ENCODE measurements around the gene POMT2.
A peak's percentile ranks its signal among the peaks of the same experiment; 100 is the strongest.
"Not testable (repeated sequence)": the region's sequence is repeated elsewhere in the genome, so short reads cannot be mapped to it uniquely, and the experiment has no call there.

The POMT2 gene

DNA sequence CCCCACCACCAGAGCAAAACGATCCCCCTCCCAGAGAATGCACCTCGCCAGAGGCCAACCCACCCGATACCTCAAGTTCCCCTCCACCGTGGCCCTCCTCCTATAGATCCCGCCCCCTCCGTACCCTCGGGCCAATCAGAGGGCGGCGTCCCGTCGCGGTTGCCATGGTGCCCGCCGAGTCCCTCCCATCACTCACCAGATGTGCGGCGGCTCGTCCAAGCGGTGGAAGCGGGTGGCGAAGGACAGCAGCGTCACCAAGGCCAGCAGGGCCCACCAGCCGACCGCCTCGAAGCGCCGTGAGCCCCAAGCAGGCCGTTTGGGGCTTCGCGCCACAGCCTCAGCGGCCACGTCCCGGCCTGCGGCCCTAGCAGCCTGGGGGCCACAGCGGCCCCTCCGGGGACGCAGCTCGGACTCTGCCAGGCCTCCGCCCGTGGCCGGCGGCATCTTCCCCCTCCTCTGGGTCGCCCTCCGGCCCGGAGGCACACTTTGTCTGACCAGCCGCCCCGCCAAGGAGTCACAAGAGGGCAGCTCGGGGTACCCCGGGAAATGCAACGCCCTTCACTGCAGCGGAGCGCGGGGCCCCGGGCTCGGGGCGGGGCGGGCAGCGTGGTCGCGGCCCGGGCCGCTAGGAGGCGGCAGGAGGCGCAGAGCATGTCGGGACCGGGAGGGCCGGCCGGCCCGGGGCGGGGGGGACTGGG lies at the start of gene POMT2:
POMT2 (minus strand) TSS at position 646 of the 698 bp plus-strand sequence; CDS start at position 444, 202 bp downstream.
- peak; percentile 85 to 89 for DNase-seq (ENCODE audit: low read depth in 1 of 2, low spot score in 1 of 2)

DNA sequence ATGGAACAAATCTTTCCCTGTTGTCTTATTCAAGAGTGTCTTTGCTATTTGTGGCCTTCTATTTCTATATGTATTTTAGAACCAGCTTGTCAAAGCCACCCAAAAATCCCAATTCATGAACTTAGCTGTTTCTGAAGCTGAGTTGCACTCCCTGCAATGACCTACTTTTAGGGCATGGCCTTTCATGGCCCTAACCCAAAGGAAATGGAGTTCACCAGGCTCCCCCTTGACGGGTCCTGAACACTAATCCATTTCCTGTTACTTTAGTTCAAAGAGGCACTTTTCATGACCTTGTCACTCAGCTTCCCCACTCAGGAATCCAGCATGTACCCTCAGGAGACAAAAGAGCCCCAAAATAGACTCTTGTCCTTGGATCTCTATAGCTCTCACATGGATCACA lies 48.6 kb upstream of the POMT2 start:
- no peak for DNase-seq (ENCODE audit: low read depth in 1 of 2, low spot score in 1 of 2)

GRCh38 chr14:77364146-77364545 lies 43.5 kb upstream of the POMT2 start:
- DNase-seq (ENCODE audit: low read depth in 1 of 2, low spot score in 1 of 2) = no peak

DNA sequence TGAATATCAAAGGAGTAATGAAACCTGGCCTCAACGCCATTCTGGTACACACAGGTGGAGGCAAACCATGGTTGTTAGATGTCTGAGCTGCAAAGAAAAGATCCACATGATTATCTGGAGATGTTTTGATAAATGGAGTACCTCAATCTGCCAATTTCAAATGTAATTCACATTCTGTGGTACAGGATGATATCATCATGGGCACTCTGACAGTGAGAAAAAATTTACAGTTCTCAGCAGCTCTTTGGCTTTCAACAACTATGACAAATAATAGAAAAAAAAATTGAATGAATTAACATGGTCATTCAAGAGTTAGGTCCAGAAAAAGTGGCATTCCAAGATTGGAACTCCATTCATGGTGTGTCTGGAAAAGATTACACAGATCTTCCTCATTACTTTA lies 38.9 kb upstream of the POMT2 start:
- DNase-seq (ENCODE audit: low read depth in 1 of 2, low spot score in 1 of 2) = no peak

DNA sequence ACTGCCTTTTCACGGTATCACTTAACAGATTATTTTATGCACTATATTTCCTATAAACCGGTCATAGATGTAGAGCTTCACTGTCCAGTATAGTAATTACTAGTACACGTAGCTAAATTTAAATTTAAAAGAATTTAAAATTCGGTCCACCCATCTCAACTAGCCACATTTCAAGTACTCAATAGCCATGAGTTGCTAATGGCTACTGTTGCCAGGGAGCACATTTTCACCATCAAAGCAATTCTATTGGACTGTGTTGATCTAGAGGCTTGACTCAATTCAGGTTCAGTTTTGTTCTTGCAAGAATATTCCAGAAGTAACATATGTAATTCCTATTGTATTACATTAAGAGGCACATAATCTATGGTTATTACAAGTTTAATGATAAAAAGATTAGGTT lies 36.2 kb upstream of the POMT2 start:
- no peak for DNase-seq (ENCODE audit: low read depth in 1 of 2, low spot score in 1 of 2)

- DNase-seq (ENCODE audit: low read depth in 1 of 2, low spot score in 1 of 2) = no peak
Observed at GRCh38 chr14:77355811-77356210, 35.1 kb upstream of the POMT2 start.

GRCh38 chr14:77353469-77354141 lies 32.9 kb upstream of the POMT2 start:
- no peak for DNase-seq (ENCODE audit: low read depth in 1 of 2, low spot score in 1 of 2)

DNA sequence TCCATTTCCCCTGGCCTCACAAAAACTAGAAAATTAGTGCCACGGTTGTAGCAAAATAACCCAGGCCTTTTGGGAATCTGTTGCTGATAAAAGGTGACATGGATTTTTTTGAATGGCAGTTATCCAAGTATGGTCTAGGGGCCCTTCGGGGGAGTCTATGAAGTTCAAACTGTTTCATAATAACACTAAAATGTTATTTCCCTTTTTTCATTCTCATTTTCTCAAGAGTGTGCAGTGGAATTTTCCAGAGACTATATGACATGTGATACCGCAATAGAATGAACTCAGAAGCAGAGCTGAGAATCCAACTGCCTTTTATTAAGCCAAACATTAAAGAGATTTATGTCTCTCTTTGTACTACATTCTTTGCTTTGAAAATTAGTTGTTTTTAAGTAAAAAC lies 27.1 kb upstream of the POMT2 start:
- DNase-seq (ENCODE audit: low read depth in 1 of 2, low spot score in 1 of 2) = no peak

GRCh38 chr14:77346495-77346894 lies 25.8 kb upstream of the POMT2 start:
- no peak for DNase-seq (ENCODE audit: low read depth in 1 of 2, low spot score in 1 of 2)

DNA sequence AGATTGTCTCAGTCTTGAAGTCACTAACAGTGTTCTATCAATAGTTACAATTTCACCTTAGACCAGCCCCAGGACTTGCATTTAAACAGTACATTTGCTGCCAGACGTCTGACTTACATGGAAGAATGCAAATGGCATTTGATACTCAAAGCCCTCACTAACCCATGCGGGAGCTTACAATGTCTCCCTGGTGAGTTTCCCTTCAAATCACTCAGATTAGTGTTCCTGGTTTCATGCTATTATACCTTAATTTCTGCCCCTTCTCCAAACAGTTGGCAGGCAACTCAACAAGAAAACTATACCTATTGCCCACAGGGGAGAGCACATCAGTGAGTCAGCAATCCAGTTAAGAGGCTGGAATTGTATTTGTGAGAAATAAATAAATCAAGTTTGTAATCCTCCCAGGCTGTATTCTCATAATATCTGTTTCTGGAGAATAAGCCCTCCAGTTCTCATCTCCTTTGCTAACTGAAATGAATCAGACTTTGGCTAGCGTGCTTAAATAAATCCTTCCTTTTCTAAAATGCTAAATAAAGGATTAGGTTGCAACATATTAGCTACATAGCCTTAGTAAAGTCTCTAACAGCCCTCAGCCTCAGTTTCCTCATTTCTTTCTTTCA lies 23.8 kb upstream of the POMT2 start:
- no peak for DNase-seq (ENCODE audit: low read depth in 1 of 2, low spot score in 1 of 2)

- no peak for DNase-seq (ENCODE audit: low read depth in 1 of 2, low spot score in 1 of 2)
Observed at GRCh38 chr14:77343662-77344061, 23.0 kb upstream of the POMT2 start.

GRCh38 chr14:77342726-77343397 lies 22.2 kb upstream of the POMT2 start:
- no peak for DNase-seq (ENCODE audit: low read depth in 1 of 2, low spot score in 1 of 2)

DNA sequence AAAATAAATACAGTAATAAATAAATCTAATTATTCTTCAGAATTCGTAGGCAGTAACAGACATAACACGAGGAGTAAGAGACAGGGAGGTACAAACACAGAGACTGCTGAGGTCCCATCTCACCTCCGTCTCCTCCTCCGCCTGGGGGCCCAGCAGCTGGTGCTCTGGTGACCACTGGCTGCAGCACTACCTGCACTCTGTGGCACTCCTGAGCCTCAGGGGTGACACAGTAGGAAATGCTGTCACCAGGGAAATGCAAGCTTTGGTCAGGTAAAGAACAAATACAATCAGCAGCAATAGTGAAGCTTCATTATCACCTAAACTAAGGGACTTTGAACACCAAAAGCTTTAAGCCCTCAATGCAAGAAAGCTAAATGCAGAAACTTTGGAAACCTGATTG lies 19.7 kb upstream of the POMT2 start:
- no peak for DNase-seq (ENCODE audit: low read depth in 1 of 2, low spot score in 1 of 2)

DNA sequence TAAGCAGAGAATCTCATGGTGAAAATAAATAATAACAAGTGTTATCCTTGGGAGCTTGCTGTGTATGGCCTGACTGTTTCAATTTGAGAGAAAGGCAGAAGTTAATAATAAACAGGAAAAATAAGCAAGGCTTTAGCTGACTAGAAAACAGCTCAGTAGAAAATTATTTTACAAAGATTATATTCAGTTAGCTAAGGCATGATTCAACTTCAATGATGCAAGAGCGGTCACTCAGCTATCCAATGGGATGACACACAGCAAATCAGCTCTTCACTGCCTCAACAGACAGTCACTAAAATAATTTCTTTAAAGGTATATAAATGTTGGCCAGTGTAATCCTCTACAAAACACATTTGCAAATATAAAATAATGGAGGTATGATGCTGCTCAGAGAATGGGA lies 18.7 kb upstream of the POMT2 start:
- no peak for DNase-seq (ENCODE audit: low read depth in 1 of 2, low spot score in 1 of 2)

DNA sequence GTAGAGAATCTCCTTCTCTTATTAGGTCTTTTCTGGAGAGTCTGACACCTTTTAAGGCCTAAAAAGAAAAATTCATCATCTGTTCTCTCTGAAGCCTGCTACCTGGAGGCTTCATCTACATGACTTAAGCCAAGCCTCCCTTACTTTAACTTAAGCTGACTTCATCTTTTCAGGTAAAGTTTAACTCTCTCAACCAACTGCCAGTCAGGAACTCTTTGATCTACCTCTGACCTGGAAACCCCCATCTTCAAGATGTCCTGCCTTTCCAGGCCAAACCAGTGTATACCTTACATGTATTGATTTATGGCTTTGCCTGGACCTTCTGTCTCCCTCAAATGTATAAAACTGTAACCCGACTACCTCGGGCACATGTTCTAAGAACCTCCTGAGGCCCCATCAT lies 17.6 kb upstream of the POMT2 start:
- no peak for DNase-seq (ENCODE audit: low read depth in 1 of 2, low spot score in 1 of 2)

DNA sequence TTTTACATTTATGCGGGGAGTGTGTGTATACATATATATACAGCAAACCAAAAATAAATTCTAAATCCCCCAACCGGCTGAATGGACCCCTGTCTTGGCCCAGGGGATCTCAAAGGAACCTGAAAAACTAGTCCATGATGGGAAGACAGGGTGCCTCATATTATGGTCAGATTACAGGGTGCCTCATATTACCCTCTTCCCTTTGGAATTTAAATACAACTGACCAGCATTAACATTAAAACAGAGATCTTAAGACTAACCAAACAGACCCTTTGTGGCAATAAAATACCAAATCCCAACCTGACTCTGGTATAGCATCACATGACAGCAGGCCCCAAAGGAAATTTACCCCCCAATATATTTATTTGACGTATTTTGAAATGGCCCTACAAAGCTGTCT lies 17.2 kb upstream of the POMT2 start:
- DNase-seq (ENCODE audit: low read depth in 1 of 2, low spot score in 1 of 2) = no peak

- not testable (repeated sequence) for DNase-seq (ENCODE audit: low read depth in 1 of 2, low spot score in 1 of 2)
Observed at GRCh38 chr14:77337255-77337654, 16.6 kb upstream of the POMT2 start.

GRCh38 chr14:77335576-77335975 lies 14.9 kb upstream of the POMT2 start:
- no peak for DNase-seq (ENCODE audit: low read depth in 1 of 2, low spot score in 1 of 2)

DNA sequence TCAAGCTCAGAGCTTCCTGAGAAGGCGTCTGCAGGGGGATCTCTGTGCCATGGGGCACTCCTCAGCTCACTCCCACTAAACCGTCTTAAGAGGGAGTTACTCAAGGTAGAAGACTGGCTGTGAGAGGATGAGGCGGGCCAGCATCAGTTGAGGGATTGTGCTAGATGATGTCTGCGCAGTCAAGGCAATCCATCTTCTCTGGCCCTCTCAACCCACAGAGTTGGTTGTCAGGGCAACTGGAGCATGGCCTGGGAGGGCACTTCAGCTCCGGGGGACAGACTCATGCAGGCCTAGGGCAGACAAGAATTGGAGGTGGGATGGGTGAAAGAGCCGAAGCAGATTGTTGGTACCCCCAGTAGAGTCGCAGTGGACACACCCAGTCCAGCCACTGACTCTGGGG lies 9.2 kb upstream of the POMT2 start:
- DNase-seq (ENCODE audit: low read depth in 1 of 2, low spot score in 1 of 2) = no peak

GRCh38 chr14:77327111-77327510 lies 6.4 kb upstream of the POMT2 start:
- no peak for DNase-seq (ENCODE audit: low read depth in 1 of 2, low spot score in 1 of 2)

- no peak for DNase-seq (ENCODE audit: low read depth in 1 of 2, low spot score in 1 of 2)
Observed at GRCh38 chr14:77325746-77326094, 5.0 kb upstream of the POMT2 start.

Measured in activated CD4-positive, alpha-beta T cell treated with anti-CD3 and anti-CD28 coated beads, Interleukin-2, amount 50 U/mL, for 24 hours (primary cell).